Measurements from ENCODE around the gene ACACA. TPM values are rescaled to one million over a fixed set of nuclear protein-coding genes. Genes with fewer than 3 reads are reported as not detected.

Gene ACACA
- total and polyA plus RNA-seq, 2 donors (not counting 3 experiments of a cell fraction or from before 2014, with no cell fraction given): 55.3 to 124 TPM

DNA sequence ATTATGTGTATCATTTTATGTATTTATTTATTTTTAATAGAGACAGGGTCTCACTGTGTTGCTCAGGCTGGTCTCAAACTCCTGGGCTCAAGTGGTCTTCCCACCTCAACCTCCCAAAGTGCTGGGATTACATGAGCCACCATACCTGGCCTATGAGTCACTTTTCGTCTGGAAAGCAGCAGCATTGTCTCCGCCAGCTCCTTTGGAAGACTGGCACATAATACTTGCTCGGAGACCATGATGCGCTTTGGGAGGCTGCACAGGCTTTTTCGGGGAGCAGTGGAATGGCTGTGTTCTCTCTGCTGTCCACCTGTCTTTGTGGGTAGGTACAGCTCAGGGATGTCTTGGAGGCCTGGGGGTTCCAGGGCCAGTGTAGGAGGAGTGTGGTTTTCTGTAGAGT lies 355.7 kb downstream of the ACACA start:
- ChIA-PET POLR2A (no interaction called here), CTCF (no interaction called here)
- Histone ChIP-seq H3K9me1 (replicated peaks; ENCODE audit: control insufficient read depth, extremely low read depth, insufficient read depth, low read length) (no peaks in the 10 kb centered on the region), H4K20me1 (replicated peaks; ENCODE audit: control insufficient read depth, extremely low read depth, insufficient read depth, low read length) (no peaks in the 10 kb centered on the region), H2AFZ (ENCODE audit: low read depth, low read length) (no peak overlapping the region), H3K36me3 (ENCODE audit: control insufficient read depth in 2 of 2, extremely low read depth in 1 of 2, insufficient read depth in 2 of 2, low read length in 2 of 2) (peaks cover 0 to 4% of the 10 kb centered on the region in 2 experiments), H3K27me3 (ENCODE audit: control insufficient read depth in 2 of 2, insufficient read depth in 2 of 2, low read length in 2 of 2) (no peaks in the 10 kb centered on the region), H3K79me2 (ENCODE audit: control insufficient read depth, insufficient read depth, low read length) (no peaks in the 10 kb centered on the region), H3K4me2 (ENCODE audit: insufficient read depth, low read length) (no peak overlapping the region), H3K4me1 (ENCODE audit: control insufficient read depth, extremely low read depth, insufficient read depth, low read length) (peaks cover 3% of the 10 kb centered on the region), H3K27ac (ENCODE audit: insufficient read depth, low read depth, low read length) (no peak overlapping the region), H3K4me3 (replicated peaks in 1 of 3; ENCODE audit: insufficient read depth in 1 of 3, low read depth in 1 of 3, low read length in 3 of 3) (no peak overlapping the region), H3K9ac (replicated peaks; ENCODE audit: extremely low read depth, insufficient read depth, low read length) (no peak overlapping the region), H3K9me3 (replicated peaks; ENCODE audit: control insufficient read depth, insufficient read depth, low read length) (no peaks in the 10 kb centered on the region)
- dilution Hi-C loops (cut with MboI; ENCODE audit: extremely low pct_ligation_motif_present, low sequenced_read_pairs) (loop anchor here (25.0 kb wide), 1 partner anchor 389 kb away; no protein-coding TSS in a partner anchor), intact Hi-C loops (cut with micrococcal nuclease) (no loop called here)
- no peak for FAIRE-seq
- BruUV-seq (replicated peaks): no TSS peak
- TF ChIP-seq POLR2AphosphoS5 (IDR thresholded peaks at IDR 0.05; ENCODE audit: insufficient read depth, low read depth, low read length) (no peak), POLR2A (IDR thresholded peaks at IDR 0.05; ENCODE audit: low read depth, low read length) (no peak), FOS (IDR thresholded peaks at IDR 0.05; ENCODE audit: borderline replicate concordance, insufficient read depth, low read length) (no peak), MYC (IDR thresholded peaks at IDR 0.05; ENCODE audit: low read depth, low read length) (no peak), JUN (IDR thresholded peaks at IDR 0.05; ENCODE audit: borderline replicate concordance, insufficient read depth, insufficient read length, low read depth) (no peak), EZH2 (IDR thresholded peaks at IDR 0.05; ENCODE audit: borderline replicate concordance, low read depth, low read length, severe bottlenecking) (no peak), GATA2 (IDR thresholded peaks at IDR 0.05; ENCODE audit: insufficient read depth, insufficient read length, low read depth, low read length) (no peak)
- TF ChIP-seq, protein P1, sequence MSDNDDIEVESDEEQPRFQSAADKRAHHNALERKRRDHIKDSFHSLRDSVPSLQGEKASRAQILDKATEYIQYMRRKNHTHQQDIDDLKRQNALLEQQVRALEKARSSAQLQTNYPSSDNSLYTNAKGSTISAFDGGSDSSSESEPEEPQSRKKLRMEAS (IDR thresholded peaks at IDR 0.05; ENCODE audit: insufficient read depth, insufficient read length): no peak
- TF ChIP-seq, protein P2, sequence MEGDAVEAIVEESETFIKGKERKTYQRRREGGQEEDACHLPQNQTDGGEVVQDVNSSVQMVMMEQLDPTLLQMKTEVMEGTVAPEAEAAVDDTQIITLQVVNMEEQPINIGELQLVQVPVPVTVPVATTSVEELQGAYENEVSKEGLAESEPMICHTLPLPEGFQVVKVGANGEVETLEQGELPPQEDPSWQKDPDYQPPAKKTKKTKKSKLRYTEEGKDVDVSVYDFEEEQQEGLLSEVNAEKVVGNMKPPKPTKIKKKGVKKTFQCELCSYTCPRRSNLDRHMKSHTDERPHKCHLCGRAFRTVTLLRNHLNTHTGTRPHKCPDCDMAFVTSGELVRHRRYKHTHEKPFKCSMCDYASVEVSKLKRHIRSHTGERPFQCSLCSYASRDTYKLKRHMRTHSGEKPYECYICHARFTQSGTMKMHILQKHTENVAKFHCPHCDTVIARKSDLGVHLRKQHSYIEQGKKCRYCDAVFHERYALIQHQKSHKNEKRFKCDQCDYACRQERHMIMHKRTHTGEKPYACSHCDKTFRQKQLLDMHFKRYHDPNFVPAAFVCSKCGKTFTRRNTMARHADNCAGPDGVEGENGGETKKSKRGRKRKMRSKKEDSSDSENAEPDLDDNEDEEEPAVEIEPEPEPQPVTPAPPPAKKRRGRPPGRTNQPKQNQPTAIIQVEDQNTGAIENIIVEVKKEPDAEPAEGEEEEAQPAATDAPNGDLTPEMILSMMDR (IDR thresholded peaks at IDR 0.05; ENCODE audit: extremely low read depth in 1 of 2, insufficient read depth in 1 of 2, low read depth in 1 of 2, low read length in 2 of 2): no peak
- DNase-seq (ENCODE audit: low read depth, low spot score): no peak

All from endothelial cell of umbilical vein (primary cell).